ENCODE data around the gene BCAS3. TPM values are rescaled to one million over a fixed set of nuclear protein-coding genes. Genes with fewer than 3 reads are reported as not detected.
"Not testable (repeated sequence)": the region's sequence is repeated elsewhere in the genome, so short reads cannot be mapped to it uniquely, and the experiment has no call there.

Gene BCAS3
- total RNA-seq, 1 experiment from 2014 or later: 11.4 TPM

- H3K4me3 ChIP-seq (ENCODE audit: insufficient read depth, low read depth, low read length): no peak overlapping the region
- H3K36me3 ChIP-seq (replicated peaks; ENCODE audit: control insufficient read depth, insufficient read depth, low read length): no peaks in the 10 kb centered on the region
- no peak for DNase-seq
- H3K27me3 ChIP-seq (ENCODE audit: control insufficient read depth, insufficient read depth, low read length): no peaks in the 10 kb centered on the region
Measured at GRCh38 chr17:60874772-60875171, 197.1 kb downstream of the BCAS3 start.

DNA sequence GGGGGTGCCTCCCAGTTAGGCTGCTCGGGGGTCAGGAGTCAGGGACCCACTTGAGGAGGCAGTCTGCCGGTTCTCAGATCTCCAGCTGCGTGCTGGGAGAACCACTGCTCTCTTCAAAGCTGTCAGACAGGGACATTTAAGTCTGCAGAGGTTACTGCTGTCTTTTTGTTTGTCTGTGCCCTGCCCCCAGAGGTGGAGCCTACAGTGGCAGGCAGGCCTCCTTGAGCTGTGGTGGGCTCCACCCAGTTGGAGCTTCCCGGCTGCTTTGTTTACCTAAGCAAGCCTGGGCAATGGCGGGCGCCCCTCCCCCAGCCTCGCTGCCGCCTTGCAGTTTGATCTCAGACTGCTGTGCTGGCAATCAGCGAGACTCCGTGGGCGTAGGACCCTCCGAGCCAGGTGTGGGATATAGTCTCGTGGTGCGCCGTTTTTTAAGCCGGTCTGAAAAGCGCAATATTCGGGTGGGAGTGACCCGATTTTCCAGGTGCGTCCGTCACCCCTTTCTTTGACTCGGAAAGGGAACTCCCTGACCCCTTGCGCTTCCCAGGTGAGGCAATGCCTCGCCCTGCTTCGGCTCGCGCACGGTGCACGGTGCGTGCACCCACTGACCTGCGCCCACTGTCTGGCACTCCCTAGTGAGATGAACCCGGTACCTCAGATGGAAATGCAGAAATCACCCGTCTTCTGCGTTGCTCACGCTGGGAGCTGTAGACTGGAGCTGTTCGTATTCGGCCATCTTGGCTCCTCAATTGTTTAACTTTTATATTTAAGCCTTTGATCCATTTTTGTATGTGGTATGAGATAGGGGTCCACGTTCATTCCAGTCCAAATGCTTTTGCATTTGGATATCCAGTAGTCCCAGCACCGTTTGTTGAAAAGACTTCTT, 209.3 kb downstream of the BCAS3 start:
- not testable (repeated sequence) for H3K27me3 ChIP-seq (ENCODE audit: control insufficient read depth, insufficient read depth, low read length); H3K36me3 ChIP-seq (replicated peaks; ENCODE audit: control insufficient read depth, insufficient read depth, low read length); DNase-seq
- H3K4me3 ChIP-seq (ENCODE audit: insufficient read depth, low read depth, low read length): peak overlapping the region; percentile 28; the same call in 1 of the 2 replicates

DNA sequence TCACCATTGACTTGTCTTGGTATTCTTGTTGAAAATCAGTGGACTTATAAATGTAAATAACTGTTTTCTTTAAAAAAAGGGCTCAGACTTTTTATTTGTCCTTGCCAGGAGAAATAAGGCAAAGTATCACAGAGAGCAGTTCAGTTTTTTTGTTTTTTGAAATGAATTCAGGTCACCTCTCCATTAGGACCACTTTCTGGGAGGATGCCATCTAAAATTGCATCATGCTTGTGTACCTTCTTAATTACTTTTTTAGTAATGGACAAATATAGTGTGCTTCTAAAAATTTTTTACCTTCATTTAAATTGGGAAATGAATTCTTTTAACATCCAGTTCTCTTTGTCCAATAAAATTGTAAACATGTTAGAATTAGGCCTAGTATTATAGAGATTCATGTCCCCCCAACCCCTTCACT, 210.0 kb downstream of the BCAS3 start:
- DNase-seq: no peak
- H3K4me3 ChIP-seq (ENCODE audit: insufficient read depth, low read depth, low read length): no peak overlapping the region

GRCh38 chr17:60888812-60889709, 211.4 kb downstream of the BCAS3 start:
- H3K4me3 ChIP-seq (ENCODE audit: insufficient read depth, low read depth, low read length): no peak overlapping the region
- DNase-seq: no peak
- H3K36me3 ChIP-seq (replicated peaks; ENCODE audit: control insufficient read depth, insufficient read depth, low read length): no peaks in the 10 kb centered on the region
- no peaks in the 10 kb centered on the region for H3K27me3 ChIP-seq (ENCODE audit: control insufficient read depth, insufficient read depth, low read length)

More for the DNA sequence above, 210.0 kb downstream of the BCAS3 start:
- Histone ChIP-seq H3K36me3 (replicated peaks; ENCODE audit: control insufficient read depth, insufficient read depth, low read length) (no peaks in the 10 kb centered on the region), H3K27me3 (ENCODE audit: control insufficient read depth, insufficient read depth, low read length) (no peaks in the 10 kb centered on the region)

DNA sequence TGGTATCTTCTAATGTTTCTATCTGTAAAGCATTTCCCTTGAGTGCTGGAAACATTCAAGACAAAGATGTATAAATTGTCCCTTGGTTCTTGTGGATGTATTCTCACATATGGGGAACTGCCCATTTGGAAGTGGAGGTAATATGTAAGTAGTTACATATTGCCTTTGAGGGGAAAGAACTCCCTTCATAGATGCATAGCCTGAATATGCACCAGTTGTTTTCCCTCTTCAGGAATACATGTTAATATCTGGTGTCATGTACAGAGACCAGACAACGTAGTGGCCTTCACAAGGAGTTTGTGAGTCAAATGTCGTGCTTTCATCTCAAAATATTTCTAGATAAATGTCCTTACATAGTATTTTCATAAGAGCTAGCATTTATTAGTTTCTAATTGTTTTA, 213.5 kb downstream of the BCAS3 start:
- H3K36me3 ChIP-seq (replicated peaks; ENCODE audit: control insufficient read depth, insufficient read depth, low read length): no peaks in the 10 kb centered on the region
- no peak for DNase-seq

DNA sequence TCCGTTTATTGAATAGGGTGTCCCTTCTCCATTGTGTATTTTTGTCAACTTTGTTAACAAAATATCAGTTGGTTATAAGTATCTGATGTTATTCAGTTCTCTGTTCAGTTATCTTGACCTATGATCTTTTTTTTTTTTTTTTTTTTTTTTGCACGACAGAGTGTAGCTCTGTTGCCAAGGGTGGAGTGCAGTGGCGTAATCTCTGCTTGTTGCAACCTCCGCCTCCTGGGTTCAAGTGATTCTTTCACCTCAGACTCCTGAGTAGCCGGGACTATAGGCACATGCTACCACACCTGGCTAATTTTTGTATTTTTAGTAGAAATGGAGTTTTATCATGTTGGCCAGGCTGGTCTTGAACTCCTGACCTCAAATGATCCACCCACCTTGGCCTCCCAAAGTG, 215.8 kb downstream of the BCAS3 start:
- Histone ChIP-seq H3K36me3 (replicated peaks; ENCODE audit: control insufficient read depth, insufficient read depth, low read length) (no peaks in the 10 kb centered on the region), H3K27me3 (ENCODE audit: control insufficient read depth, insufficient read depth, low read length) (no peaks in the 10 kb centered on the region), H3K4me3 (ENCODE audit: insufficient read depth, low read depth, low read length) (no peak overlapping the region)
- DNase-seq: no peak

More for the DNA sequence above, 213.5 kb downstream of the BCAS3 start:
- Histone ChIP-seq H3K27me3 (ENCODE audit: control insufficient read depth, insufficient read depth, low read length) (no peaks in the 10 kb centered on the region), H3K4me3 (ENCODE audit: insufficient read depth, low read depth, low read length) (no peak overlapping the region)

GRCh38 chr17:60896996-60897395, 219.3 kb downstream of the BCAS3 start:
- Histone ChIP-seq H3K4me3 (ENCODE audit: insufficient read depth, low read depth, low read length) (no peak overlapping the region), H3K27me3 (ENCODE audit: control insufficient read depth, insufficient read depth, low read length) (no peaks in the 10 kb centered on the region), H3K36me3 (replicated peaks; ENCODE audit: control insufficient read depth, insufficient read depth, low read length) (no peaks in the 10 kb centered on the region)
- DNase-seq: no peak

DNA sequence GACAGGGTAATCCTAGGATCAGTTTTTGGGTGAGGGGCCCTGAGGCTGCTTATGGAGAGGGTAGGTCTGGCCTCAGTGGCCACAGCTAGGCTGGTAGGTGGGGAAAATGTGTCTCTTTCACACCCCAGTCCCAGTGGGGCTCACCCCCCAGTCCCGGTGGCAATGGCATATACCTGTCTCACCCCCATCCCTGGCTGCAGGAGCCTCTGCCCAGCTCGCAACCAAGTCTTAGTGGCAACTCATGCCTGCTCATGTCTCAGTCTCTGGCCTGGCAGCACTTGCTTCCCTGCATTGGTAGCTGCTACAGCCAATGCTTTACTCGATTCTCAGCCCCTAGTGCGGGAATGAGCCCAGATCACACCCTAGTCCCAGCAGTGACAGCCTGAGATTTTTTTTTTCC, 221.5 kb downstream of the BCAS3 start:
- Histone ChIP-seq H3K27me3 (ENCODE audit: control insufficient read depth, insufficient read depth, low read length) (no peaks in the 10 kb centered on the region), H3K36me3 (replicated peaks; ENCODE audit: control insufficient read depth, insufficient read depth, low read length) (no peaks in the 10 kb centered on the region), H3K4me3 (ENCODE audit: insufficient read depth, low read depth, low read length) (no peak overlapping the region)
- no peak for DNase-seq

DNA sequence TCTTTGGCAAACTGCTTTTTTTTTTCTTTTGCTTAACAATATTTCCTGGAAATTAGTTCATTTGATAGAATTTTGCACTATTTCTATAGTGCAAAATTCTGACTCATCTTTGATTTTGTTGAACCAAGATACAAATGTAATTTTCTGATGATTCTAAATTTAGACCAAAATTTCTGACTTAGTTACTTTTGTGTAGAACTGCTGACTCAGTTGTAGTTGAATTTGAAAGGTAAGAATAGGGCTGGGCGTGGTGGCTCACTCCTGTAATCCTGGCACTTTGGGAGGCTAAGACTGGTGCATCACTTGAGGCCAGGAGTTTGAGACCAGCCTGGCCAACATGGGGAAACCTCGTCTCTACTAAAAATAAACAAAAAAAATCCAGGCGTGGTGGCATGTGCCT, 223.0 kb downstream of the BCAS3 start:
- Histone ChIP-seq H3K4me3 (ENCODE audit: insufficient read depth, low read depth, low read length) (no peak overlapping the region), H3K27me3 (ENCODE audit: control insufficient read depth, insufficient read depth, low read length) (no peaks in the 10 kb centered on the region), H3K36me3 (replicated peaks; ENCODE audit: control insufficient read depth, insufficient read depth, low read length) (no peaks in the 10 kb centered on the region)
- DNase-seq: no peak

DNA sequence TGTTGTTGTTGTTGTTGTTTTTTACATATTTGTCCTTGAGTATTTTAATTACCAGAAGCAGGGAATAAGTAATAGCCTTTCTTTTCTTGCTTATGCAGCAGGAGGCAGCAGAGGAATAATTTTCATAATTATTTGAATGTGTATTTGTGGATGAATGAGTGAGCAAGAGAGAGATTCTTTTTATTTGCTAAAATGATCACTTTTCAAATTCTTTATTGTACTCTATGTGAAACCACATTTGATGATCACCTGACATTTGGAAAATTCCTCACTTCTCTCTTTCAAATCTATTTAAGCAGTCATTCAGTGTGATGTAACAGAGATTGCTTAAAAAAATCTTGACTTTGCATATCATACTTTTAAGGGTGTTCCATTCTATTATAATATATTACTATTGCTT, 223.6 kb downstream of the BCAS3 start:
- no peak overlapping the region for H3K4me3 ChIP-seq (ENCODE audit: insufficient read depth, low read depth, low read length)
- no peaks in the 10 kb centered on the region for H3K36me3 ChIP-seq (replicated peaks; ENCODE audit: control insufficient read depth, insufficient read depth, low read length)
- DNase-seq: no peak
- no peaks in the 10 kb centered on the region for H3K27me3 ChIP-seq (ENCODE audit: control insufficient read depth, insufficient read depth, low read length)

DNA sequence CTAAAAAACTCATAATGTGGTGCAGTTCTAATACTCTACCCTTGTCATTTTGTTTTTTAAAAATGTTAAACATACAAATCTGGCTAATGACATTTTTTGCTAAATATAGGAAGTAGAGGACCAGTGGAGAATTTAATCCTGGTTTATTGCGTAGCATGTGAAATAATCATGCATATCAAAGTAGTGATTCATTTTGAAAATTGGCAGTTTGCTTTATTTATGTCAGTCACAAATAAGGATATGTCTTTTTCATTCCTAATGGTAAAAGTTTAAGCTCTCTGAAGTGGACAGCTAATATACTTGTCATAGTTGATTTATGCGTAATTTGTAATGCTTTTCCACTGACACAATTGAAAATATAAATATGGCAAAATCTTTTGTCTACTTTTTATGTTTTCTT, 224.2 kb downstream of the BCAS3 start:
- H3K27me3 ChIP-seq (ENCODE audit: control insufficient read depth, insufficient read depth, low read length): no peaks in the 10 kb centered on the region
- H3K36me3 ChIP-seq (replicated peaks; ENCODE audit: control insufficient read depth, insufficient read depth, low read length): no peaks in the 10 kb centered on the region
- H3K4me3 ChIP-seq (ENCODE audit: insufficient read depth, low read depth, low read length): no peak overlapping the region
- no peak for DNase-seq

- Histone ChIP-seq H3K36me3 (replicated peaks; ENCODE audit: control insufficient read depth, insufficient read depth, low read length) (no peaks in the 10 kb centered on the region), H3K4me3 (ENCODE audit: insufficient read depth, low read depth, low read length) (no peak overlapping the region), H3K27me3 (ENCODE audit: control insufficient read depth, insufficient read depth, low read length) (no peaks in the 10 kb centered on the region)
- no peak for DNase-seq
Measured at GRCh38 chr17:60902399-60902798, 224.7 kb downstream of the BCAS3 start.

GRCh38 chr17:60904582-60904981, 226.9 kb downstream of the BCAS3 start:
- no peaks in the 10 kb centered on the region for H3K36me3 ChIP-seq (replicated peaks; ENCODE audit: control insufficient read depth, insufficient read depth, low read length)
- no peak for DNase-seq
- no peak overlapping the region for H3K4me3 ChIP-seq (ENCODE audit: insufficient read depth, low read depth, low read length)
- no peaks in the 10 kb centered on the region for H3K27me3 ChIP-seq (ENCODE audit: control insufficient read depth, insufficient read depth, low read length)

GRCh38 chr17:60905709-60906108, 228.1 kb downstream of the BCAS3 start:
- no peaks in the 10 kb centered on the region for H3K27me3 ChIP-seq (ENCODE audit: control insufficient read depth, insufficient read depth, low read length)
- no peaks in the 10 kb centered on the region for H3K36me3 ChIP-seq (replicated peaks; ENCODE audit: control insufficient read depth, insufficient read depth, low read length)
- peak; percentile 13 for DNase-seq
- H3K4me3 ChIP-seq (ENCODE audit: insufficient read depth, low read depth, low read length): no peak overlapping the region

GRCh38 chr17:60908324-60908723, 230.7 kb downstream of the BCAS3 start:
- no peak for DNase-seq
- no peak overlapping the region for H3K4me3 ChIP-seq (ENCODE audit: insufficient read depth, low read depth, low read length)
- no peaks in the 10 kb centered on the region for H3K27me3 ChIP-seq (ENCODE audit: control insufficient read depth, insufficient read depth, low read length)
- H3K36me3 ChIP-seq (replicated peaks; ENCODE audit: control insufficient read depth, insufficient read depth, low read length): no peaks in the 10 kb centered on the region
